NCI-H146 treated with DMSO at 0.1 percent for 48 hours (cell line): Measurements from ENCODE around the gene LPP.

Source experiments
- DNase-seq: peaks from one replicate; lab custom pipeline; 2025; ENCODE audit not compliant: unreplicated experiment; lab: John Stamatoyannopoulos, UW

The LPP gene

DNA sequence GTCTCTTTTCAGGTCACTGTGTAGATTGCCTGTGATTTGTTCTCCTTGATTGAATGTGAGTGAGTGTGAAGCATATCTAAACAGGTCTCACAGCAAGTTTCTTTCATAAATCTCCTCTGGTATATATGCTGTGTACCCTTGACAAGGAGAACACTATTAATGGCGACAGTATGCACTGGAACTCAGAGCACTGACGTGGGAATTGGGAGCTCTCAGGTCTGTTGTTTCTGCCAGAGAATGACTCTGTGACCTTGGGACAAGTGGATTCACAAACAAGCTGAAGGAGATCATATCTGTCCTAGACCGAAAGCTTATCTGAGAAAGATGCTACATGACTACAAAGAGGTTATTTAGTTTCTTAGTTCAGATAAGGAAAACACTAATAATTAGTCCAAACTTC is 691.6 kb downstream of the LPP start:
- no peak for DNase-seq

DNA sequence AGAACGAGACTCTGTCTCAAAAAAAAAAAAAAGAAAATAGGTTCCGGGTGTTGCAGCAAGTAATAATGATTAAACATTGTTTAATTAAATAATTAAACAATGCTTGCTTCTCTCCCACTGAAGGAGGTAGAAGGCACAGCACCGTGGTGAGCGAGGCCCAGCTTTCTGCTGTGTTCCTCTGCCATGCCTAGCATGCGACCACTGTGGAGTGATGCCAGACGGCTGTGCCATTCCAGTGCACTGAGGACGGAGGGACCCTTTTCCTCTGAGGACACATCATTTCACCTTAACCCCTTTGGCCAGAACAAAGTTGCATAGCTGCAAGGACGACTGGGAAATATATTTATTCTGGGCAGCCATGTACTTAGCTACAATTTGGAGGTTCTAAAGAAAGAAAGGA is 695.0 kb downstream of the LPP start:
- no peak for DNase-seq

DNA sequence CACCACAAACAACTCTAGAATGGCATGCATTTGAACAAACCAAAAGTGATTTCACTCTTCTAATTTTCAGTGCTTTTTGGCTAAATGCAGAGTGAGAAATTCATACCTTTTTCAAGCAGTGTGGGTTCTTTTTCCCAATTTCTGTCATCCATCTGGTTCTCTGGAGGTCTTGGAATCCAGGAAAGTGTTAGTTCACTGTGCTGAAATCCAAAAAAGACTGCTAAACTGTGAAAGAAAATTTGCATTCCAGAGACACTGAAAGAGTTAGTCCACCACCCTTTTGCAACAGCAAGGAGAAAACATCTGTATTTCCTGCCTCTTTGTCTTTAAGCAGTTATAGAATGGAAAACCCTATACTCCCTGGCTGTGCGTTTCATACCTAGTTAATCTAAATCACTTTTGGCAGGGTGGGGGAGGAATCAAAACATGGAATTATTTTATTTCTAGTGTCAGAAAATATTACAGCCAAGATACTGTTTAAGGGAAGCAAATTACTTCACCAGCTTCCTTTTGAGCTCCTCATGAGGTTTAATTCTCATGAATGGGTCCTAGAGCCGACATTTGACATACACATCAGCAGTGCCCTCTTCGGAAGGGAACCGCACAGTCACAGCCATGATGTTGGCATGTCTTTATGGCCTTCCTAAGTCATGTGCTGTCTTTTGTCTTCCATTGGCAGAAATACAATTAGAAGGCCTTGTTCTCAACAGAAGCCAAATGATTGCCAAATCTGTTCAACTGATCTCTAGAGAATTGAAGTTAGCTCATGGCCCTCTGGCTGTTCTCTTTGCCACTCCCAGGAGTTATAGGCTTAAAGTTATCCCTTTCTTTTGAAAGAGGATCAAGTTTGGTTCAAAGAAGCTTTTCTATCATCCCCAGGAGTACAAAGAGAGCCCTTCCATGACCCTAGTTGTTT is 700.2 kb downstream of the LPP start:
- no peak for DNase-seq

DNA sequence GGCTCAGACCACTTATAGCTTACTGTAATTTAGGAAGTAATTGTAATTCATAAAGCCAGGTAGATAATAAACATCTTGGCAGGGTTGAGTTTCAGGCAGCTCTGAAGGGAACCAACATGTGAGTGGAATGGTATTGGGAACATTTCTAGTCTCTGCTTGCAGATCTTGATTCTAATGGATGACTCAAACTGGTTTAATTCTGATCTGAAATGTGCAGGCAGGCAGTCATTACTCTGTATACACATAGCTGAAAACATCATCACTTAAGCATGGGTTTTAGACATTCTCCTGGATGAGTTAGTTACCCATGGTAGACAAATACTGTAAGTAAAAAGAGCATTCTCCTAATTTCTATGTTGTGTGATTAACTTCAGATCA is 700.8 kb downstream of the LPP start:
- no peak for DNase-seq

DNA sequence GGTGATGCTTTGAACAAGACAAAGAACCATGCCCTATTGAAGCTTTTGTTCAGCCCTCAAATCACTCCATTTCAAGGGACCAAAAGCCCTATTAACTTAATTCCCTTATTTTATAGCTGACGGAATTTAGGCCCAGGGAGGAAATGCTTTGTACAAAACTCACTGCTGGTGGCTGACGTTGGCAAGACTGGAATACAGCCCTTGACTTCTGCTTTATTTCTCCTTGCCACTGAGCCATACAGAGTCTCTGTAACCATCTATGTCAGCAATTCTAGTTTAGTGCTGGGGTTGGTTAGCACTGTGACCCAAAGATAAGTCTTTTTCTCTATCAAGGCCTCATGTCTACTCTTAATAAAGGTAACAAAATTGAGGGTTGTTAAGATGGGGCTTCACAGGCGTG is 701.7 kb downstream of the LPP start:
- no peak for DNase-seq

DNA sequence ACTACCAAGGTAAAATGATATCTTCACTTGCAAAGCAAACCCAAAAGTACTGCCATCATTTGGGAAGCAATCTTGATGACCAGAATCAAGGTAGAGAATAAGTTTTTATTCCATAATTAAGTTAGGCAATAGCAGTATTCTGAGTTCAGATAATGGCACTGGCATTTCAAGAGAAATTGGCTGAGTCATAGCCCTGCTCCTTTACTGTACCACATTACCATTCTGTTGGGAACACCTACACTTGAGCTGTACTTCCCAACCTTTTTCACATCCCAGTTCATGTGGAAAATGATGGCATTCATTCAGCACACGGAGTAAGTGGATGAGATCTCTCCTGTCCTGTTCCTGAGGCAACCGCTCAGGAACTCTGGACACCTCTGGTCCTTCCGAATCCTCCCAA is 706.2 kb downstream of the LPP start:
- no peak for DNase-seq

DNA sequence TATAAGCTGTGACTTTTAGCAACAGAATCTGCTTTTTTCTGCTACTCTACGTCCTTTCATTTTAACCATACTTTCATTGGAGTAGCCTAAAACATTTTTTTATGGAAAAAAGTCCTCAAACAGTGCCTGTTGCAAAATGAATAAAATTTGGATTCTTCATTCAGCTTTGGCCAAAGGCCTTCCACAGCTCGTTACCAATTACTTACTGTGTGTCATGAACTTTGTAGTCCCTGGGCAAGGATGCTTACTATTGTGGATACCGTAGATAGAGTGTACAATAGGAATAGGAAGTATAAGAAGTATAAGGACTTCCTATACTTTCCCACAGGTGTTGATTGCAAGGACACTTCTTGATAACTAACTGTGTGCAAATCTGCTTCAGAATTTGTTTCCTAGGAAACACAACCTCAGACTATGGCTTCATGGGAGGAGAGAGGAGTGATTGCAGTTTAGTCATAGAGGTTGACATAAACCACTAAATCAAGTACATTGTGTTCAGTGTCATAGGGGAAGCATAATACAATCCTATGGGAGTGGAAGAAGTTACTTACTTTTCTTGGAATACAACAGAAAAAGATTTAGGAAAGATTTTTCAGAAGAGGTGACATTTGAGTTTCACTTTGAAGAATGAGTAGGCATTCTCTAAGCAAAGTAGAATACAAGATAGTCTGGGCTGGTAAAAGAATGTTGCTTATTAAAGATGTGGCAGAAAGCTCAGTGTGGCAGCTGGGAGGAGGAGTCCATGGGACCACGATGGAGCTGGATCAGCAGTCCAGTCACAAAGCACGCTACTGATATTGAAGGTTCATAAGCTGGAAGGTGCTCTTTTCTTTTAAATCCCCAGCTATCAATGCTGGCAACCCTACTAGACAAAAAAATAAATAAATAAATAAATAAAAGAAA is 708.1 kb downstream of the LPP start:
- no peak for DNase-seq

DNA sequence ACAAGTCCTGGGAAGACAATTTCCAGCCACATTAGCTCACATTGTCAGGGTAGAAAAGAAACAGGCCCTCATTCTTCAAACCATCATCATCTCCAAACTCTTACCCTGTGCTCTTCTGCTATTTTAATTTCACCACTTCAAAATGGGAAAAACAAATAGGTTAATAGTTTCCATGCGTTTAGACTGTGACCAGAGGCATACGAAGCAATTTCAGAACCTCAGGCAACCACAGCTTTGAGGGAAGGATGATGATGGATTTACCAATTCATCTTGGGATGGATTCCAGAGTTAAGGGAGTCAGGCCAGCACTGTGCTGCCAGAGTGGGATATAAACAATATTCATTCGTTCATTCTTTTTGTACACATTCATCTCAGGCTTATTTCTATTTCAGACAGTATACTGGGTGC is 710.0 kb downstream of the LPP start:
- DNase-seq, result no peak

DNA sequence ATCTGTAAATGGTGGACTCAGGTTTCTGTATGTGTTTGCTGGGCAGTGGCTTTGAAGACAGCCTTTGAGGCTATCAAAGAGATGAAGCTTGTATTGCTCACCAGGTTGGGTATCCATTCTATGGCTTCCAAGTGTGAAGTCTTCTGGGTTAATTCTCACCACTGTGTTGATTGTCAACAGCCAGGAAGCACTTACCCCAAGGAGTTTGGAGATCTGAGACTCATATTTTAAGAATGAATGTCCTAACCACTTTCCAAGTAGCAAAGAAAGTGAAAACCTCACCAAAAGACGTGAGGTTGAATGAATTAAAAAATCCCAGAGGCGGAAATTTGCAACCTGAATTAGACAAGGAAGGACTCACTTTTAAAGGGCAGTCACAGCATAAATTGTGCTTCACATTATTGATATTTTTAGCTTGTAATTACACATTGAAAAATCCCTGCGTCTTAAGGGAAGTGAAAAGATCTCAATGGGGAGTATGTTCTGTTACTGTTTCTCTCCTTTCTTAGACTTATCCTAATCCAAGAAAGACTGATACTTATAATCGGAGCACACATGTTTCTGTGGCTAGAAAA is 713.8 kb downstream of the LPP start:
- DNase-seq, result no peak

DNA sequence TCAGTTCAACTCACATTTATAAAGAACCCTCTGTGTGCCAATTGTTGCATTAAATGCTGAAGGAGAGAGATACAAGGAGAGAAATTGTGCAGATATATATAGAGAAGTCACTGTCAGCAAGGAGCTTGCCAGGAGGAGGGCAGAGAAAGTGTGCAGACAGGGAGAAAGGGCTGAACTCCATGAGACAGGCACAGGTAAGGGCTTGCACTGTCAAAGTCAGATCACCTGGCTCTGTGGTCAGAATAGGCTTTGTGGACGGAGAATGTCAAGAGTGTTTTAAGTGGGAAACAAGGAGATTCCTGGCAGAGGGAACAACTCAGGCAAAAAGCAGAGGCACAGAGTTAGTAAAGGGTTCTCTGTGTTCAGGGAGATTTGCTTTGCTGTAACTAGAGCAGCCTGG is 714.8 kb downstream of the LPP start:
- DNase-seq, result no peak

DNA sequence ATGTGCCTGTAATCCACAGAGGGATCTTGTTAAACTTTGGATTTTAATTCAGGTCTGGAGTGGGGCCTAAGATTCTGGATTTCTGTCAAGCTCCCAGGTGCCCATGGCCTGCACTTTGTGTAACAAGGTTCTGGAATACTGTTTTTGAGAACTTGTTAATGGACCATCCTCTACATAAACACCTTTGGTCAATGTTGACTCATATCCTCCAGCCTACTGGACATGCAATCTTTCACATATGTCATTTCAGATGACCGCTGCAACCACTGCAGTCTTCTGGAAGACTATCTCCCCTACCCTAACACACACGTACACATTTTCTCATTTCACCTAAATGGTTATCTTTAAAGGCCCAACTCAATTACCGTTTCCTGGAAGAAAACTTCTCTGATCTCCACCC is 715.7 kb downstream of the LPP start:
- no peak for DNase-seq

DNA sequence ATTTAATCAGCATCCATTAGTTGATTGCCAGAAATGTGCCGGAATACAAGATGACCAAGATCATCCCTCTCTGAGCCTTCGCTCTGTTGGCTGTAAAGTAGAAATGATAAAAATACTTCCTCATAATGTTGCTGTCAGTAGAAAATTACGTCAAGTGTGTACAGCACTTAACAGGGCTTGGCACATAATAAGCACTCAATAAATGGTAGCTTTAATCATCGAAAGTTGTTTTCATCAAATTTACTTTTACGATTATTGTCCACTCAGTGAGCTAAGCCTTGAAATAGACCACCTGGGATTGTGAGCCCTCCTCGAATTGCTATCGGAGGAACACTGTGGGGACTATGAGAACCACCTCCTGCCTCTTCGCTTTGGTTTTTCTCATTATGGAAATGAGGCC is 716.5 kb downstream of the LPP start:
- DNase-seq, result no peak

DNA sequence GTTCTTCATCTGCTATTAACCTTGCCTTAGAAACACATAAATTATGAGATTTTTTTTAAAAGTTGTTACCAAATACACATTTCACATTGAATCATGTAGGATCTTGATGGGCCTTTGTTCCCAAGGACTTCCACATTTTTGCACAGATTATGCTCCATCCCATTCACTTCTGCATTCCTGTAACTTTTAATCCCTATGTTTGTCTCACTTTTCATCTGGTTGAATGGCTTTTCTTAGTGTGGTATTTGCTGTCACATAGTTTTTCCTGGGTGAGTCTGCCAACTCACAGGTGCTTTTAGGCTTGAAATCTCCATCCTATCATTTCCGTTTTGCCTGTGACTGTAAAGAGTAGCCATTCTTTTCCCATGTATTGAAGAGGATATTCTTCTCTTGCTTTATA is 720.6 kb downstream of the LPP start:
- no peak for DNase-seq

DNA sequence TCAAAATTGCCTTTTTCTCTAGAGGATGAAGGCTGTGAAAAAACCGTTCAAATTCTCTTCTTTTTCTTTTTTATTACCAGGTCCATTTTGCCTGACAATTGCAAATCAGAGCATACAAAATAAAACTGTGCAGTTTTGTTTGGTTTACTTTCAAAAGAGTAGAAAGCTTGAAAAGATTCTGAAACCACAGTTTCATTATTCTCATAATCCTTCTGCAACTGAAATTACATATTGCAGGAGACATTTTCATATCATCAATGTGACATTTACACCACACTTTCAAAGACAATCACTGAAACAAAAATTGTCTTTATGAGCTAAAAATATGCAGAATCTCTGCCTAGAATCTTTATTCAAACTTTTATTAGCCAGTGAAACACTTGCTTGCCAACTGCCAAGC is 721.5 kb downstream of the LPP start:
- DNase-seq, result no peak

DNA sequence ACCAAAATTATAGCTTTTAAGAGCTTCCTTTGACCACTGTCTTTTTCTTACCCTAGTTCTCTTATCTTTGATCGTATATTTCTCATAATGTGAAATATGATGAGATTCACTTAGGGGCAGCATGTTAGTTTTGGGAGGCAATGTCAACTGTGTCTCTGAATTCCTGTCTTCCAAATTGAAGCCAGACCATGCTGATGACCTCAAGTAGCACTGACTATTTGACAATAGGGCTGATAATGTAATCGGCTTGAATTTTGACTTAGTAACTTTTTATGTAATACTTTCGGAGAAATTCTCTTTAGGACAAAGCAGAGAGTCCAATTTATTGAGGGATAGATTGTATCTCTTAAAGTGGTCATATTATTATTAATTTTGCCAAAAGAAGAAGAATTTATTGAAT is 722.4 kb downstream of the LPP start:
- DNase-seq, result no peak

DNA sequence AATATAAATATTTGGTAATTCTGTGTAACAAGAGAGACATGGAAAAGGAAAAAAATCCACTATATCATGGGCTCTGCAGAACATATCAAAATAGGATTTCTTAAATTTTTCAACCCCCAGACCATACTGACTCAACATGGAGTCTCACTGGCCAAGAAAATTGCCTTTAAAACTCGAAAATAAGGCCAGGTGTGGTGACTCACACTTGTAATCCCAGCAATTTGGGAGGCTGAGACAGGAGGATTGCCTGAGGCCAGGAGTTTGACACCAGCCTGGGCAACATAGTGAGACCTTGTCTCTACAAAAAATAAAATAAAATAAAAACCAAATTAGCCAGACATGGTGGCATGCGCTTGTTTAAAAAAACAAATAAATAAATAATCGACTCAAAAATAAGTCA is 723.4 kb downstream of the LPP start:
- no peak for DNase-seq

DNA sequence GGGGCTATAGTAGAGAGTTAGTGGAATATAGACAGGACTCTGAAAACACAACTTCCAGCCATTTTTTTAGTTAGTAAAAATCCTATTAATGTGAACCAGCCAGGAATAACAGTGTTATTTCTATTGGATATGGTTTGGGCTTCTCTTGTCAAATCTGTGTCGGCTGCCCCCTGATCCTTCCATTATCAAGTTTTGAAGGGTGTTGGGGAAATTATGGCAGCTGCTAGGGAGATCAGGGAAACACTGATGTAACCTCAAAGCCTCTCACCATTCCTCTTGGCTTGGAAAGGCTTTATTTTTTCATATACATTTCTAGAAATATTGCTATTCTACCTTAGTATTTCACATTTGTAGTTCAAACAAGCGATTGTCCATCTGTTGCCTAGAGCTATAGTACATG is 724.1 kb downstream of the LPP start:
- DNase-seq, result no peak

DNA sequence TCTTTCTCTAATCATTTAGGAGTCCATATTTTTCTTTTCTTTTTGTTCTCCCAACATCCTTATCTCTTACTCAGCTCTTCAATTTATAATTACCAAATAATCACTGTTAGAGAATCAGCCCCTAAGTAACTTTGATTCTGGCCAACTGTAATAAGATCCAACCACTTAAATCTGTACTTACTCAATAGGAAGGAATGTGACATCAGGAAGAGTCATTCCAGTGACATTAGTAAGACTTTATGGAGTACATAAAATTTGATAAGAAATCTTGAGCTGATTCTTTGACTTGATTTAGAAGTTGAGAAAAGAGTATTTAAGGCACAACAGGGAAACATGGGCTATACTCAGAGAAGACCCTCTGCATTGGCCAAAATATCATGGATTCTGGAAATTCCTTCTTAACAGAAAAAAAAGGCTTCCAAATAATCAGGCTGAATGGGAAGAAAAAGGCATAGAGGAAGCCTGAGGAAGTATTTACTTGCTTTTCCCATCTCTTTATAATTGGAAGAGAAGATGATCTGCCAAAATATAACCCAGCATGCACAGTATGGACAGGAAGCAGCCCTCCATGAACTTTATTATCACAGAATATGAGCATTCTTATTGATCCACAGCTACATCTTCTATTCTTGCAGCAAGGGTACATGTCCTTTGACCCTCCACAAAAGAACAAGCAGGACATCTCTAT is 728.1 kb downstream of the LPP start:
- DNase-seq, result no peak

DNA sequence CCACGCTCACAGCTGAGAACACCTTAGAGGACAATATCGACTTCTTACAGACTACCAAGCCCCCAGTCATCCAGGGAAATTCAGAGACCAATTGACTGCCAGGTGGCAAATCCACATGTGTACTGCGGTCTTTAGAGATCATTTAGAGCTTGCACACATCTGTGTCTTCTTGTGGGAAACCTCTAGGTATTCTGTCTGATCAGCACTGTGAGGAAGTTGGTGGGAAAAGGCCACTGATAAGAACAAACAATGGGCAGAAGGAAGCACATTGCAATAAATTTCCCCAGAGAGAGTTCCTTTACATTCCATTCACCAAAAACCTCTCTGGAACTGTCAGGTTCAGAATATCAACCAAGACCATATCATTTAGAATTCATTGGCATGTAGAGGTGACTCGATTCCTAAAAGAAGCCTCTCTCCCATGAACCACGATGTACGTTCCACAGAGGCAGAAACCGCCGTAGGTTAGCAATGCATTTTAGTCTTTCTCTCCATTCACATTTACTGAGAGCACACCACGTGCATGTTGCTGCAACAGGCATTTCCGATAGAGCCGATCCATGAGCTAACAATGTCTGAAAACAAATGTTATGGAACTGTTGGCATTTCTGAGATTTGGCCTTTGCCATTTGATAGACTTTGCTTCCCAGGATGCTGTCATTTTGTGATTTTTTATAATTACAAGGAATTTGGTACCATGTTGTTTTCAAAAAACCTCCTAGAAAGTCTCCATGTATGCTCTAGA is 730.5 kb downstream of the LPP start:
- no peak for DNase-seq

DNA sequence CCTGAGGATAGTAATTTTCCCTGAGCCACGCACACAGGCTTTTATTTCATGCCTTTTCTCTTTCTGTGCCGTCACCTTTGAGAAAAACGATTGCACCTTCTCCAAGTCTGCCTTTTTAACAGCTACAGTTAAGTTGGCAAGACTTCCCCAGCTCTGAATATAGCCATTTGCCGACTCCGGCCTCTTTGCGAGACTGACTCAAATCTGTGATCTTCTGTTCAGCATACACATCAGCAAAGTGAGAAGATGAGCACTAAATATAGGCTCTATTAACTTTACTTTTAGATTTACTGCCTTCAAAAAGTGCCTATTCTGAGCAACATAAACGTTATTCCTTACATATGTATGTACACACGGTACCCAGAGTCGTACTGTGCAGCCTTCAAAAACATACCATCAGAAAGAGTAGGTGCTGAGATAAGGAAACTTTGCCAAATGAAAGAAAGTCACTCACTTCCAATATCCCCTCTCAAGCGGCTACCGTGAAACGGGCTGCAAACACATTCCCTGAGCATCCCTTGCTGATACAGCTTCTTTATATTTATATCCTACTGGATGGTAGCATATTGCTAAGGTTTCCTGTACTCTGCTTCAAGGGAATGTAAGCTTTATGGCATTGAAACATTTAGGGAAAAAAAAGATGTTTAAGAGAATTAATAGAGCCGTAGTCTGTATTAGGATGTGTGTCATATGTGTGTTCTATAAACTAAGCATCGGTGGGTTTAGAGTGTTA is 734.5 kb downstream of the LPP start:
- no peak for DNase-seq
